PC-3 (cell line): Measurements from ENCODE around the gene PLCB4. TPM values are rescaled to one million over a fixed set of nuclear protein-coding genes. Genes with fewer than 3 reads are reported as not detected.

ENCODE experiments used
- ATAC-seq: fragments of 200-7000 bp; cut with Tn5 transposase; 2 replicates; pipeline ENCODE4 v1.9.1; 2020; ENCODE audit warnings: mild to moderate bottlenecking, moderate library complexity
- BruUV-seq: library from RNA; stranded (reverse); fragments of 400-500 nt; replicated peaks from 2 replicates; lab custom pipeline; 2021; lab: Mats Ljungman, UMichigan
- CTCF ChIA-PET: fragments of 300-600 bp; sonication (Branson Sonifier 250); formaldehyde crosslinking; loops from one replicate; lab custom pipeline; 2022; ENCODE audit warnings: antibody characterized with exemption; lab: Charles Lee
- POLR2A ChIA-PET: fragments of 300-600 bp; sonication (Branson Sonifier 250); formaldehyde crosslinking; loops from one replicate; lab custom pipeline; 2022; ENCODE audit warnings: antibody characterized with exemption; ENCODE audit not compliant: unreplicated experiment; lab: Charles Lee
- DNase-seq: peaks from one replicate; pipeline ENCODE4 v3.0.0-alpha.2; 2015
- H2AFZ ChIP-seq: fragments of 300-600 bp; sonication (generic); 2 replicates; pipeline ENCODE4 v1.6.0; 2016; ENCODE audit warnings: antibody characterized with exemption, low read length
- H3F3A ChIP-seq: fragments of 300-600 bp; sonication (generic); one replicate; pipeline ENCODE4 v1.6.0; 2017; ENCODE audit warnings: antibody characterized with exemption, low read length, control low read depth, mild to moderate bottlenecking; ENCODE audit not compliant: unreplicated experiment
- H3K27ac ChIP-seq: fragments of 300-600 bp; sonication (generic); 2 replicates; pipeline ENCODE4 v1.5.1; 2016; ENCODE audit warnings: mild to moderate bottlenecking, low read length
- H3K27me3 ChIP-seq: fragments of 300-600 bp; sonication (generic); 2 replicates; pipeline ENCODE4 v1.6.1; 2016; ENCODE audit warnings: low read length, mixed read lengths
- H3K36me3 ChIP-seq: fragments of 300-600 bp; sonication (generic); 2 replicates; pipeline ENCODE4 v1.6.1; 2016; ENCODE audit warnings: low read depth, mixed run types, low read length, mixed read lengths
- H3K4me1 ChIP-seq: fragments of 300-600 bp; sonication (generic); 2 replicates; pipeline ENCODE4 v1.5.1; 2016; ENCODE audit warnings: low read length; ENCODE audit not compliant: insufficient read depth
- H3K4me2 ChIP-seq: fragments of 300-600 bp; sonication (generic); 2 replicates; pipeline ENCODE4 v1.6.0; 2016; ENCODE audit warnings: low read length
- H3K4me3 ChIP-seq: fragments of 300-600 bp; sonication (generic); 2 replicates; pipeline ENCODE4 v1.5.1; 2016; ENCODE audit warnings: mild to moderate bottlenecking, low read length, mixed read lengths
- H3K79me2 ChIP-seq: fragments of 300-600 bp; sonication (generic); 2 replicates; pipeline ENCODE4 v1.6.1; 2017; ENCODE audit warnings: low read length, mixed read lengths
- H3K9ac ChIP-seq: fragments of 300-600 bp; sonication (generic); 2 replicates; pipeline ENCODE4 v1.6.0; 2016; ENCODE audit warnings: mild to moderate bottlenecking, low read length
- H3K9me2 ChIP-seq: fragments of 300-600 bp; sonication (generic); replicated peaks from 2 replicates; pipeline ENCODE4 v1.6.1; 2016; ENCODE audit warnings: mixed run types, low read length, mixed read lengths
- H3K9me3 ChIP-seq: fragments of 300-600 bp; sonication (generic); 2 replicates; pipeline ENCODE4 v1.6.1; 2016; ENCODE audit warnings: low read length, mixed read lengths
- H4K20me1 ChIP-seq: fragments of 300-600 bp; sonication (generic); 2 replicates; pipeline ENCODE4 v1.6.1; 2016; ENCODE audit warnings: low read length, mixed read lengths
- CTCF ChIP-seq: fragments of 300-600 bp; sonication (generic); conservative IDR thresholded peaks from 2 replicates; pipeline ENCODE4 v1.5.1; 2017; ENCODE audit warnings: antibody characterized with exemption, low read depth, mild to moderate bottlenecking, low read length
- EZH2 ChIP-seq: fragments of 300-600 bp; sonication (generic); IDR thresholded peaks from one replicate; pipeline ENCODE4 v1.6.1; 2017; ENCODE audit warnings: antibody characterized with exemption, mild to moderate bottlenecking, low read length; ENCODE audit not compliant: unreplicated experiment
- EZH2phosphoT487 ChIP-seq: fragments of 300-600 bp; sonication (generic); IDR thresholded peaks from 2 replicates; pipeline ENCODE4 v1.6.1; 2018; ENCODE audit warnings: mild to moderate bottlenecking, antibody characterized with exemption, low read length, borderline replicate concordance
- intact Hi-C: fragments of 100-400 bp; cut with micrococcal nuclease; formaldehyde crosslinking; loops from 2 replicates; pipeline ENCODE4 v1.9.0; 2023
- total RNA-seq: library from RNA; depleted of rRNA; stranded (reverse); fragments of >200 nt; gene quantifications from 2 replicates; pipeline ENCODE4 v1.2.3, GENCODE V29; 2014

PLCB4 gene
- total RNA-seq, 1 experiment from 2014 or later = 25.4 TPM

- no peaks in the 10 kb centered on the region for H4K20me1 ChIP-seq
- H3K9me3 ChIP-seq = no peaks in the 10 kb centered on the region
- TF ChIP-seq CTCF (no peak), EZH2 (no peak), EZH2phosphoT487 (no peak)
- no peak overlapping the region for H2AFZ ChIP-seq
- DNase-seq (no peak), ATAC-seq (no peak)
- H3F3A ChIP-seq = no peaks in the 10 kb centered on the region
- H3K27me3 ChIP-seq = no peaks in the 10 kb centered on the region
- no peak overlapping the region for H3K4me3 ChIP-seq
- H3K9me2 ChIP-seq = no peaks in the 10 kb centered on the region
- ChIA-PET POLR2A (no interaction called here), CTCF (interaction anchor here (0.5 kb wide), 1 partner anchor 131 kb away, joined by 7 read pairs; no protein-coding TSS in a partner anchor)
- no peak overlapping the region for H3K4me2 ChIP-seq
- no peak overlapping the region for H3K9ac ChIP-seq
- peaks cover 8% of the 10 kb centered on the region; the same call in 1 of the 2 replicates for H3K4me1 ChIP-seq
- H3K27ac ChIP-seq = no peak overlapping the region
- H3K36me3 ChIP-seq = no peaks in the 10 kb centered on the region
- no peaks in the 10 kb centered on the region for H3K79me2 ChIP-seq
- intact Hi-C loops = no loop called here
- BruUV-seq = no TSS peak
Measured at GRCh38 chr20:9478771-9479170, 409.9 kb downstream of the PLCB4 start.

- ChIA-PET POLR2A (no interaction called here), CTCF (no interaction called here)
- ATAC-seq (no peak), DNase-seq (no peak)
- no peaks in the 10 kb centered on the region for H4K20me1 ChIP-seq
- intact Hi-C loops = no loop called here
- no peak overlapping the region for H3K27ac ChIP-seq
- no peaks in the 10 kb centered on the region for H3F3A ChIP-seq
- H3K79me2 ChIP-seq = no peaks in the 10 kb centered on the region
- peaks cover 3% of the 10 kb centered on the region; the same call in 1 of the 2 replicates for H3K4me1 ChIP-seq
- no peaks in the 10 kb centered on the region for H3K36me3 ChIP-seq
- no peak overlapping the region for H3K9ac ChIP-seq
- H2AFZ ChIP-seq = no peak overlapping the region
- no peak overlapping the region for H3K4me3 ChIP-seq
- H3K27me3 ChIP-seq = no peaks in the 10 kb centered on the region
- H3K4me2 ChIP-seq = no peak overlapping the region
- H3K9me3 ChIP-seq = no peaks in the 10 kb centered on the region
- no TSS peak for BruUV-seq
- TF ChIP-seq EZH2 (no peak), EZH2phosphoT487 (no peak), CTCF (no peak)
- H3K9me2 ChIP-seq = no peaks in the 10 kb centered on the region
Measured at GRCh38 chr20:9480066-9480465, 411.2 kb downstream of the PLCB4 start.

- ChIA-PET POLR2A (no interaction called here), CTCF (no interaction called here)
- no peak for DNase-seq
- intact Hi-C loops = no loop called here
- Histone ChIP-seq H2AFZ (no peak overlapping the region), H3K27me3 (no peaks in the 10 kb centered on the region), H3K79me2 (no peaks in the 10 kb centered on the region), H3K4me3 (no peak overlapping the region), H3F3A (no peaks in the 10 kb centered on the region), H3K9ac (no peak overlapping the region), H3K9me3 (no peaks in the 10 kb centered on the region), H3K4me2 (no peak overlapping the region), H3K36me3 (no peaks in the 10 kb centered on the region), H3K4me1 (peaks cover 12% of the 10 kb centered on the region), H3K27ac (no peak overlapping the region), H4K20me1 (no peaks in the 10 kb centered on the region), H3K9me2 (no peaks in the 10 kb centered on the region)
- ATAC-seq = no peak
- TF ChIP-seq CTCF (no peak), EZH2phosphoT487 (no peak), EZH2 (no peak)
- BruUV-seq = no TSS peak
Measured at GRCh38 chr20:9482180-9482579, 413.3 kb downstream of the PLCB4 start.
